Subcutaneous abdominal adipose tissue (tissue), 5 donors: Measurements from ENCODE around the gene SESN1.
A peak's percentile ranks its signal among the peaks of the same experiment; 100 is the strongest.

Experiments used
- H3K27ac ChIP-seq: one replicate; pipeline ENCODE4 v1.7.0; 2013; ENCODE audit warnings: low read depth, mild to moderate bottlenecking, inconsistent platforms, low read length, moderate library complexity
- H3K27me3 ChIP-seq, 5 donors: one replicate each; pipeline ENCODE4 v1.7.0; 2013; ENCODE audit warnings: low read length in 5 of 5, inconsistent platforms in 1 of 5; ENCODE audit not compliant: control insufficient read depth in 5 of 5, insufficient read depth in 4 of 5
- H3K36me3 ChIP-seq, 5 donors: one replicate each; pipeline ENCODE4 v1.7.0; 2013; ENCODE audit warnings: low read length in 5 of 5; ENCODE audit not compliant: control insufficient read depth in 5 of 5, insufficient read depth in 5 of 5
- H3K4me1 ChIP-seq, 5 donors: one replicate each; pipeline ENCODE4 v1.7.0; 2013; ENCODE audit warnings: low read length in 5 of 5, mild to moderate bottlenecking in 3 of 5, moderate library complexity in 1 of 5; ENCODE audit not compliant: control insufficient read depth in 5 of 5, insufficient read depth in 5 of 5
- H3K4me3 ChIP-seq, 5 donors: one replicate each; pipeline ENCODE4 v1.7.0; 2013; ENCODE audit warnings: low read length in 5 of 5, low read depth in 1 of 5
- H3K9ac ChIP-seq, 5 donors: one replicate each; pipeline ENCODE4 v1.7.0; 2013; ENCODE audit warnings: low read length in 5 of 5, mild to moderate bottlenecking in 4 of 5, moderate library complexity in 3 of 5
- H3K9me3 ChIP-seq, 5 donors: one replicate each; pipeline ENCODE4 v1.7.0; 2013; ENCODE audit warnings: low read length in 5 of 5; ENCODE audit not compliant: control insufficient read depth in 5 of 5
- donor health status: healthy.
- donor health status: healthy.
- donor health status: healthy.
- donor health status: healthy.
- donor health status: healthy.

The SESN1 gene

GRCh38 chr6:109009236-109009961 lies 85.2 kb downstream of the SESN1 start:
- peak overlapping the region; percentile 75 to 96 (median 91) for H3K9ac ChIP-seq
- H3K4me1 ChIP-seq: peaks cover 0 to 31% (median 19%) of the 10 kb centered on the region in 5 donors
- H3K36me3 ChIP-seq: no peaks in the 10 kb centered on the region

GRCh38 chr6:109008537-109009235 lies 86.0 kb downstream of the SESN1 start:
- Histone ChIP-seq H3K27me3 (no peaks in the 10 kb centered on the region), H3K9me3 (no peaks in the 10 kb centered on the region), H3K4me3 (peak overlapping the region; percentile 87 to 99 (median 98)), H3K36me3 (no peaks in the 10 kb centered on the region), H3K4me1 (peaks cover 0 to 31% (median 19%) of the 10 kb centered on the region in 5 donors), H3K27ac (peak overlapping the region; percentile 67), H3K9ac (peak overlapping the region; percentile 51 to 86 (median 82))

More at GRCh38 chr6:109009236-109009961, 85.2 kb downstream of the SESN1 start:
- H3K9me3 ChIP-seq: no peaks in the 10 kb centered on the region
- peak overlapping the region; percentile 74 for H3K27ac ChIP-seq
- H3K27me3 ChIP-seq: no peaks in the 10 kb centered on the region
- peak overlapping the region; percentile 87 to 99 (median 99) for H3K4me3 ChIP-seq

GRCh38 chr6:109008054-109008453 lies 86.6 kb downstream of the SESN1 start:
- peaks cover 0 to 28% (median 20%) of the 10 kb centered on the region in 5 donors for H3K4me1 ChIP-seq
- H3K9ac ChIP-seq: peak overlapping the region in 3 of 5 donors; percentile 17 to 86 (median 85)
- no peaks in the 10 kb centered on the region for H3K9me3 ChIP-seq
- no peaks in the 10 kb centered on the region for H3K27me3 ChIP-seq
- H3K27ac ChIP-seq: no peak overlapping the region
- H3K4me3 ChIP-seq: peak overlapping the region; percentile 87 to 99 (median 98)
- H3K36me3 ChIP-seq: no peaks in the 10 kb centered on the region

DNA sequence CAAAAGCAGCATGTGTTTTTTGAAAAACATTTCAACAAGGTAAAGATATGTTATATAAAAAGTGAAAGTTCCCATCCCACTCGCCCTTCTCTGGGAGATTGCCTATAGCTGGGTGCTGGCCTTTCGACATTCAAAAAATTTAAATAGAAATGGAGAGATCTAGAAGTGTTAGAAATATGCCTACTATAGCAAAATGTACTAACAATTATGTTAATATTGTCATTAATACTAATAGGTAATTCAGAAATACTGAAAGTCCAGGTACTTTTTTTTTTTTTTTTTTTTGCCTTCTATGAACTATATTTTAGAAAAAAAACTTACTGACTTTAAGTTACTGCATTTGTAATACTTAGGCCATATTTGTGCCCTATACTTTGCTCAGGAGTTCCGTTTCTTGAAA lies 87.1 kb downstream of the SESN1 start:
- Histone ChIP-seq H3K4me1 (peaks cover 0 to 31% (median 25%) of the 10 kb centered on the region in 5 donors), H3K27me3 (no peaks in the 10 kb centered on the region), H3K9me3 (no peaks in the 10 kb centered on the region), H3K9ac (peak overlapping the region in 2 of 5 donors; percentile 17), H3K36me3 (no peaks in the 10 kb centered on the region), H3K4me3 (peak overlapping the region; percentile 87 to 99 (median 98)), H3K27ac (no peak overlapping the region)

DNA sequence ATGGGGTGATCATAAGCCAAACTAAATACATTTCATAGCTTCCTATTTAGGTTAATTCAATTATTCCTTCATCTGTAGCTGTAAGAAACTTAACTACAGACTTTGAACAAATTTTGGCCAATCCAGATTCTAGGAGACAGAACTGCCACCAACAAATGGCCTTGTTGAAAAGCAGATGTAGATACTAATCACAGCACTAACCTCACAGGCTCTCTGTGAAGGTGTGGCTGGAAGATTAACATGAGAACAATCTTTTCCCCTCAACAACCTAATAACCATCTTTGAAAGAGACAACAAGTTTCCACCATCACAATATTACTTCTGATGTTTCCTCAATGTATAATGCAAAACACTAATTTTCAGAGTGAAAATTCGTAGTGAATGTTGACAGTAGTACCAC lies 87.8 kb downstream of the SESN1 start:
- Histone ChIP-seq H3K4me3 (peak overlapping the region; percentile 12 to 99 (median 48)), H3K9ac (peak overlapping the region in 1 of 5 donors; percentile 12), H3K9me3 (no peaks in the 10 kb centered on the region), H3K36me3 (no peaks in the 10 kb centered on the region), H3K4me1 (peaks cover 5 to 38% (median 32%) of the 10 kb centered on the region in 5 donors), H3K27me3 (no peaks in the 10 kb centered on the region), H3K27ac (no peak overlapping the region)

DNA sequence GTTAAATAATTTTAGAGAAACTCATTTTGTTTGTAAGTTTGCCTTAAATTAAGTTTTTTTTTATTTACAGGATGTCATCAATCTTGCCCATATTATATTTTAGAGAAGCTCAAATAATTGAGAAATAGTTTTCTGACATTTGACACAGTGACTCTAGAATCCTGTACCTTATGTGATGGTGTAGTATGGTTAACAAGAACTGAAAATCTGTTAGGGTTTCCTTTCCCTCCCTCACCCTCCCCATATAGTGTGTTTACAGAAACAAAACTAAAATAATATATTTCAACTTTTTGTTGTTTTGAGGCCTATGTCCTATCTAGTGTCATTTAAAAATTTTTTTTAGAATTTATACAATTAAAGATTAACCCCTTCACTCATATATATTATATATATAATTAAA lies 91.8 kb downstream of the SESN1 start:
- H3K9me3 ChIP-seq: no peaks in the 10 kb centered on the region
- H3K36me3 ChIP-seq: peaks cover 11 to 19% (median 15%) of the 10 kb centered on the region in 5 donors
- peak overlapping the region; percentile 33 for H3K27ac ChIP-seq
- no peak overlapping the region for H3K9ac ChIP-seq
- H3K27me3 ChIP-seq: no peaks in the 10 kb centered on the region
- H3K4me1 ChIP-seq: peaks cover 6 to 23% (median 18%) of the 10 kb centered on the region in 5 donors
- no peak overlapping the region for H3K4me3 ChIP-seq

GRCh38 chr6:109002051-109002697 lies 92.5 kb downstream of the SESN1 start:
- peak overlapping the region; percentile 33 for H3K27ac ChIP-seq
- H3K27me3 ChIP-seq: no peaks in the 10 kb centered on the region
- H3K4me3 ChIP-seq: peak overlapping the region in 1 of 5 donors; percentile 30
- H3K4me1 ChIP-seq: peaks cover 6 to 23% (median 17%) of the 10 kb centered on the region in 5 donors
- H3K9me3 ChIP-seq: no peaks in the 10 kb centered on the region
- H3K36me3 ChIP-seq: peaks cover 11 to 20% (median 19%) of the 10 kb centered on the region in 5 donors
- peak overlapping the region in 2 of 5 donors; percentile 26 to 30 for H3K9ac ChIP-seq

GRCh38 chr6:109001291-109001894 lies 93.3 kb downstream of the SESN1 start:
- no peaks in the 10 kb centered on the region for H3K27me3 ChIP-seq
- H3K4me1 ChIP-seq: peaks cover 6 to 23% (median 17%) of the 10 kb centered on the region in 5 donors
- H3K9me3 ChIP-seq: no peaks in the 10 kb centered on the region
- H3K9ac ChIP-seq: peak overlapping the region in 3 of 5 donors; percentile 12 to 30 (median 26)
- peaks cover 11 to 25% (median 19%) of the 10 kb centered on the region in 5 donors for H3K36me3 ChIP-seq
- H3K4me3 ChIP-seq: no peak overlapping the region
- peak overlapping the region; percentile 33 for H3K27ac ChIP-seq

- H3K4me1 ChIP-seq: peaks cover 6 to 23% (median 17%) of the 10 kb centered on the region in 5 donors
- H3K27ac ChIP-seq: no peak overlapping the region
- peaks cover 16 to 33% (median 22%) of the 10 kb centered on the region in 5 donors for H3K36me3 ChIP-seq
- H3K9me3 ChIP-seq: no peaks in the 10 kb centered on the region
- no peak overlapping the region for H3K9ac ChIP-seq
- no peaks in the 10 kb centered on the region for H3K27me3 ChIP-seq
- no peak overlapping the region for H3K4me3 ChIP-seq
Measured at GRCh38 chr6:109000289-109000688, 94.4 kb downstream of the SESN1 start.
